ENCODE data around the gene PSAPL1. TPM values are rescaled to one million over a fixed set of nuclear protein-coding genes. Genes with fewer than 3 reads are reported as not detected.

Gene PSAPL1
- total RNA-seq, 1 donor from 2014 or later: not detected

DNA sequence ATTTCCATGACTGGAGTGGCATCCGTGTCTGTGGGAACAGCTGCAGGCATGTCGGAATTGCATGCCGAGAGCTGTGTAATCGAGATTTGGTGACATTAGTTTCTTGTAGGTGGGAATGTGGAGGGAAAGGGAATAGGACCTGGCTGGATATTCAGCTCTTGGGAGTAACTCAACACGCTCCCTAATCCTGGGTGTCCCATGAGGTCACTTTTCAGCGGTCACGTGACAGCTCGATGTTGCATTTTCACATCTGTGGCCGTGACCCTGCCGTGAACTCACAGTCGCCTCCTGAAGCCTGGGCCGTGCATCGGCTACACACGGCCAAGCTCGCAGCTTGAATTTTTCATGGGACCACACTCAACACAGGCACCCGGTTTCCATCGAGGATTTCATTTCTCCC is 25.8 kb upstream of the PSAPL1 start:
- H4K20me1 ChIP-seq (ENCODE audit: insufficient read depth, low read length): peaks cover 27% of the 10 kb centered on the region
- H3K9ac ChIP-seq (ENCODE audit: low read length): no peak overlapping the region
- peaks cover 58% of the 10 kb centered on the region for H3K27me3 Mint-ChIP-seq (ENCODE audit: low read depth, unreplicated experiment)
- H3K27ac ChIP-seq (ENCODE audit: low read depth, low read length): no peak overlapping the region
- peaks cover 4% of the 10 kb centered on the region for H3K27me3 ChIP-seq (ENCODE audit: insufficient read depth, low read length)
- H2AFZ ChIP-seq (ENCODE audit: low read depth, low read length): no peak overlapping the region
- DNase-seq (ENCODE audit: low read depth) (no peak), FAIRE-seq (no peak)
- H3K27ac Mint-ChIP-seq (ENCODE audit: unreplicated experiment): no peak overlapping the region
- peaks cover 4% of the 10 kb centered on the region for H3K4me1 ChIP-seq (ENCODE audit: insufficient read depth, low read length)
- no peaks in the 10 kb centered on the region for H3K36me3 ChIP-seq (ENCODE audit: insufficient read depth, low read length)
- TF ChIP-seq EZH2 (IDR thresholded peaks at IDR 0.05; ENCODE audit: insufficient read depth, low read length): no peak
- TF ChIP-seq, protein P1, sequence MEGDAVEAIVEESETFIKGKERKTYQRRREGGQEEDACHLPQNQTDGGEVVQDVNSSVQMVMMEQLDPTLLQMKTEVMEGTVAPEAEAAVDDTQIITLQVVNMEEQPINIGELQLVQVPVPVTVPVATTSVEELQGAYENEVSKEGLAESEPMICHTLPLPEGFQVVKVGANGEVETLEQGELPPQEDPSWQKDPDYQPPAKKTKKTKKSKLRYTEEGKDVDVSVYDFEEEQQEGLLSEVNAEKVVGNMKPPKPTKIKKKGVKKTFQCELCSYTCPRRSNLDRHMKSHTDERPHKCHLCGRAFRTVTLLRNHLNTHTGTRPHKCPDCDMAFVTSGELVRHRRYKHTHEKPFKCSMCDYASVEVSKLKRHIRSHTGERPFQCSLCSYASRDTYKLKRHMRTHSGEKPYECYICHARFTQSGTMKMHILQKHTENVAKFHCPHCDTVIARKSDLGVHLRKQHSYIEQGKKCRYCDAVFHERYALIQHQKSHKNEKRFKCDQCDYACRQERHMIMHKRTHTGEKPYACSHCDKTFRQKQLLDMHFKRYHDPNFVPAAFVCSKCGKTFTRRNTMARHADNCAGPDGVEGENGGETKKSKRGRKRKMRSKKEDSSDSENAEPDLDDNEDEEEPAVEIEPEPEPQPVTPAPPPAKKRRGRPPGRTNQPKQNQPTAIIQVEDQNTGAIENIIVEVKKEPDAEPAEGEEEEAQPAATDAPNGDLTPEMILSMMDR (IDR thresholded peaks at IDR 0.05; ENCODE audit: insufficient read depth, low read depth, low read length): no peak
- no peak overlapping the region for H3K4me2 ChIP-seq (ENCODE audit: low read length)
- H3K4me1 Mint-ChIP-seq (ENCODE audit: low read depth, unreplicated experiment): peaks cover 8% of the 10 kb centered on the region
- no peaks in the 10 kb centered on the region for H3K79me2 ChIP-seq (ENCODE audit: insufficient read depth, low read length)
- no peaks in the 10 kb centered on the region for H3K9me3 ChIP-seq (ENCODE audit: insufficient read depth, low read depth, low read length)
- H3K4me3 ChIP-seq (ENCODE audit: insufficient read depth, low read depth, low read length): no peak overlapping the region
- peaks cover 5% of the 10 kb centered on the region for H3K9me3 Mint-ChIP-seq (ENCODE audit: unreplicated experiment)
- H3K4me3 Mint-ChIP-seq (ENCODE audit: unreplicated experiment): no peak overlapping the region
- H3K36me3 Mint-ChIP-seq (ENCODE audit: low read depth, unreplicated experiment): no peaks in the 10 kb centered on the region

DNA sequence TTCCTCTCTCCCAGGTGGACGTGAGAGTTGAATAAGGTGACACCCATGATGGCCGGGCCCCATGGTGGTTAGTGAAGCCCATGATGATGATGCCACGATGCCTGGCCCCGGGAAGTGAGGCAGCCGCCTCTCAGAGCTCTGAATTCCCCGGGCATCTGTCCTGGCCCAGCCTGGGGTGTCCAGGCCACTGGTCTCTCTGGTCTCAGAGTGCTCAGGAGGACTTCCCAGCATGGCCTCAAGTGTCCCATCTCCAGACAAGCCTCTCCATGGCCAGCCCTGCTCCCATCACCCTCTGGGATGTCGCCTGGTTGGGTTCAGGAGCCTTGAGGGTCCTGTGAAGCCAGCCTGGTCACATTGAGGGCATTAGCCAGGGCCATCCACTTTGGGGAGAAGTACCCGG is 24.7 kb upstream of the PSAPL1 start:
- Histone ChIP-seq H3K27me3 (ENCODE audit: insufficient read depth, low read length) (peaks cover 4% of the 10 kb centered on the region), H3K36me3 (ENCODE audit: insufficient read depth, low read length) (no peaks in the 10 kb centered on the region), H3K4me3 (ENCODE audit: insufficient read depth, low read depth, low read length) (no peak overlapping the region), H3K27ac (ENCODE audit: low read depth, low read length) (no peak overlapping the region), H4K20me1 (ENCODE audit: insufficient read depth, low read length) (peaks cover 33% of the 10 kb centered on the region), H3K4me1 (ENCODE audit: insufficient read depth, low read length) (peaks cover 4% of the 10 kb centered on the region), H3K4me2 (ENCODE audit: low read length) (no peak overlapping the region), H2AFZ (ENCODE audit: low read depth, low read length) (no peak overlapping the region), H3K79me2 (ENCODE audit: insufficient read depth, low read length) (no peaks in the 10 kb centered on the region), H3K9me3 (ENCODE audit: insufficient read depth, low read depth, low read length) (no peaks in the 10 kb centered on the region), H3K9ac (ENCODE audit: low read length) (no peak overlapping the region)
- FAIRE-seq (no peak), DNase-seq (ENCODE audit: low read depth) (no peak)
- H3K27ac Mint-ChIP-seq (ENCODE audit: unreplicated experiment): no peak overlapping the region
- H3K36me3 Mint-ChIP-seq (ENCODE audit: low read depth, unreplicated experiment): no peaks in the 10 kb centered on the region
- H3K9me3 Mint-ChIP-seq (ENCODE audit: unreplicated experiment): peaks cover 3% of the 10 kb centered on the region
- H3K27me3 Mint-ChIP-seq (ENCODE audit: low read depth, unreplicated experiment): peaks cover 58% of the 10 kb centered on the region
- H3K4me3 Mint-ChIP-seq (ENCODE audit: unreplicated experiment): no peak overlapping the region
- TF ChIP-seq, protein P1 (IDR thresholded peaks at IDR 0.05; ENCODE audit: insufficient read depth, low read depth, low read length): no peak
- no peak for TF ChIP-seq EZH2 (IDR thresholded peaks at IDR 0.05; ENCODE audit: insufficient read depth, low read length)
- peaks cover 8% of the 10 kb centered on the region for H3K4me1 Mint-ChIP-seq (ENCODE audit: low read depth, unreplicated experiment)

DNA sequence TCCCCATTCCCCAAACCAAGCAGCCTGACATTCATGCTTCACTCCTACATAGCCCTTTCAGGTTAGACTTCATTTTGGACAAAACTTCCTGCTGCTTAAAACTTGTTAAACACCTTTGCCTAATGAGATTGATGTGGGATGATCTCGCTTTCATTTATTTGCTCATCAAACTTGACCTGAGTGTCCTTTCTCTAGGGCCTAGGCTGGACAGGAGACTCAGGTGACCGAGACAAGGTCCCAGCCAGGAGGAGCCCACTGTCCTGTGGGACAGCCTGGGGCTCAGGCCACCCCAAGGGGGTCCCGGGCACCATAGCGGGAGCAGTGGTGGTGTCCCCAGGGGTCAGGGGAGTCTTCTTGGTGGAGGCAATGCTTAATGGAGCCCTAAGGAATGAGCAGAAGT is 23.7 kb upstream of the PSAPL1 start:
- Histone ChIP-seq H3K9me3 (ENCODE audit: insufficient read depth, low read depth, low read length) (no peaks in the 10 kb centered on the region), H3K27ac (ENCODE audit: low read depth, low read length) (no peak overlapping the region), H3K36me3 (ENCODE audit: insufficient read depth, low read length) (no peaks in the 10 kb centered on the region), H3K4me2 (ENCODE audit: low read length) (no peak overlapping the region), H3K4me1 (ENCODE audit: insufficient read depth, low read length) (peaks cover 4% of the 10 kb centered on the region), H3K4me3 (ENCODE audit: insufficient read depth, low read depth, low read length) (no peak overlapping the region), H3K9ac (ENCODE audit: low read length) (no peak overlapping the region), H3K79me2 (ENCODE audit: insufficient read depth, low read length) (no peaks in the 10 kb centered on the region), H4K20me1 (ENCODE audit: insufficient read depth, low read length) (peaks cover 33% of the 10 kb centered on the region), H2AFZ (ENCODE audit: low read depth, low read length) (no peak overlapping the region), H3K27me3 (ENCODE audit: insufficient read depth, low read length) (no peaks in the 10 kb centered on the region)
- FAIRE-seq: no peak
- Mint-ChIP-seq H3K9me3 (ENCODE audit: unreplicated experiment) (no peaks in the 10 kb centered on the region), H3K36me3 (ENCODE audit: low read depth, unreplicated experiment) (no peaks in the 10 kb centered on the region), H3K27ac (ENCODE audit: unreplicated experiment) (no peak overlapping the region), H3K27me3 (ENCODE audit: low read depth, unreplicated experiment) (peaks cover 48% of the 10 kb centered on the region), H3K4me1 (ENCODE audit: low read depth, unreplicated experiment) (peaks cover 8% of the 10 kb centered on the region), H3K4me3 (ENCODE audit: unreplicated experiment) (no peak overlapping the region)
- no peak for TF ChIP-seq EZH2 (IDR thresholded peaks at IDR 0.05; ENCODE audit: insufficient read depth, low read length)
- TF ChIP-seq, protein P1 (IDR thresholded peaks at IDR 0.05; ENCODE audit: insufficient read depth, low read depth, low read length): no peak
- DNase-seq (ENCODE audit: low read depth): no peak

Measured in astrocyte (in vitro differentiated cells and primary cell).